ENCODE data around the gene CELA2B.

DNA sequence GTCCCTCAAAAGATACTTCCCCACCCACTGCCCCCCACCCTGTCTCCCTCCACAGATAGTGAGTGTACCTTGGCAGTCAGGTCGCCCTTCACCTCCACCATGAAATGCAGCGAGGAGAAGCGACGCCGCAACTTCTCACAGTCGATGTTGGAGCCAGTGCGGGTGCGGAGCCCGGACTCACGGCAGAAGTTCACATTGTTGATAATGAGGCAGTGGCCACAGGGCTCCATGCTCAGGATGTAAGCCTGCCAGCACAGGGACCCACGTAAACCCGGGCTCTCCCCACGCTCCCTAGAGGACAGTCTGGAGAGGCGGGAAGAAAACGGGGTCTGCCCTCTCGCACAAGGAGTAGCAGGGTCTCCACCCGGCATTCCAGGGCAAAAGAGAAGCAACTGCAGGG, 30.9 kb downstream of the CELA2B start:
- TF ChIP-seq POLR2A (IDR thresholded peaks at IDR 0.05; ENCODE audit: low read length) (no peak), KDM5A (IDR thresholded peaks at IDR 0.05) (no peak), CHD2 (IDR thresholded peaks at IDR 0.05; ENCODE audit: low read length, partially characterized antibody) (no peak), KDM1A (IDR thresholded peaks at IDR 0.05; ENCODE audit: low read depth) (no peak), ELK1 (IDR thresholded peaks at IDR 0.05; ENCODE audit: low read depth, low read length) (no peak), CBX2 (IDR thresholded peaks at IDR 0.05; ENCODE audit: borderline replicate concordance, low read depth) (no peak), RFX5 (IDR thresholded peaks at IDR 0.05) (no peak), EP300 (IDR thresholded peaks at IDR 0.05) (no peak), JUN (IDR thresholded peaks at IDR 0.05) (no peak), MAX (IDR thresholded peaks at IDR 0.05) (no peak)
- TF ChIP-seq, protein P1, sequence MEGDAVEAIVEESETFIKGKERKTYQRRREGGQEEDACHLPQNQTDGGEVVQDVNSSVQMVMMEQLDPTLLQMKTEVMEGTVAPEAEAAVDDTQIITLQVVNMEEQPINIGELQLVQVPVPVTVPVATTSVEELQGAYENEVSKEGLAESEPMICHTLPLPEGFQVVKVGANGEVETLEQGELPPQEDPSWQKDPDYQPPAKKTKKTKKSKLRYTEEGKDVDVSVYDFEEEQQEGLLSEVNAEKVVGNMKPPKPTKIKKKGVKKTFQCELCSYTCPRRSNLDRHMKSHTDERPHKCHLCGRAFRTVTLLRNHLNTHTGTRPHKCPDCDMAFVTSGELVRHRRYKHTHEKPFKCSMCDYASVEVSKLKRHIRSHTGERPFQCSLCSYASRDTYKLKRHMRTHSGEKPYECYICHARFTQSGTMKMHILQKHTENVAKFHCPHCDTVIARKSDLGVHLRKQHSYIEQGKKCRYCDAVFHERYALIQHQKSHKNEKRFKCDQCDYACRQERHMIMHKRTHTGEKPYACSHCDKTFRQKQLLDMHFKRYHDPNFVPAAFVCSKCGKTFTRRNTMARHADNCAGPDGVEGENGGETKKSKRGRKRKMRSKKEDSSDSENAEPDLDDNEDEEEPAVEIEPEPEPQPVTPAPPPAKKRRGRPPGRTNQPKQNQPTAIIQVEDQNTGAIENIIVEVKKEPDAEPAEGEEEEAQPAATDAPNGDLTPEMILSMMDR (IDR thresholded peaks at IDR 0.05): no peak
- TF ChIP-seq, protein P2, sequence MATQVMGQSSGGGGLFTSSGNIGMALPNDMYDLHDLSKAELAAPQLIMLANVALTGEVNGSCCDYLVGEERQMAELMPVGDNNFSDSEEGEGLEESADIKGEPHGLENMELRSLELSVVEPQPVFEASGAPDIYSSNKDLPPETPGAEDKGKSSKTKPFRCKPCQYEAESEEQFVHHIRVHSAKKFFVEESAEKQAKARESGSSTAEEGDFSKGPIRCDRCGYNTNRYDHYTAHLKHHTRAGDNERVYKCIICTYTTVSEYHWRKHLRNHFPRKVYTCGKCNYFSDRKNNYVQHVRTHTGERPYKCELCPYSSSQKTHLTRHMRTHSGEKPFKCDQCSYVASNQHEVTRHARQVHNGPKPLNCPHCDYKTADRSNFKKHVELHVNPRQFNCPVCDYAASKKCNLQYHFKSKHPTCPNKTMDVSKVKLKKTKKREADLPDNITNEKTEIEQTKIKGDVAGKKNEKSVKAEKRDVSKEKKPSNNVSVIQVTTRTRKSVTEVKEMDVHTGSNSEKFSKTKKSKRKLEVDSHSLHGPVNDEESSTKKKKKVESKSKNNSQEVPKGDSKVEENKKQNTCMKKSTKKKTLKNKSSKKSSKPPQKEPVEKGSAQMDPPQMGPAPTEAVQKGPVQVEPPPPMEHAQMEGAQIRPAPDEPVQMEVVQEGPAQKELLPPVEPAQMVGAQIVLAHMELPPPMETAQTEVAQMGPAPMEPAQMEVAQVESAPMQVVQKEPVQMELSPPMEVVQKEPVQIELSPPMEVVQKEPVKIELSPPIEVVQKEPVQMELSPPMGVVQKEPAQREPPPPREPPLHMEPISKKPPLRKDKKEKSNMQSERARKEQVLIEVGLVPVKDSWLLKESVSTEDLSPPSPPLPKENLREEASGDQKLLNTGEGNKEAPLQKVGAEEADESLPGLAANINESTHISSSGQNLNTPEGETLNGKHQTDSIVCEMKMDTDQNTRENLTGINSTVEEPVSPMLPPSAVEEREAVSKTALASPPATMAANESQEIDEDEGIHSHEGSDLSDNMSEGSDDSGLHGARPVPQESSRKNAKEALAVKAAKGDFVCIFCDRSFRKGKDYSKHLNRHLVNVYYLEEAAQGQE (IDR thresholded peaks at IDR 0.05): no peak
- TF ChIP-seq, protein P3, sequence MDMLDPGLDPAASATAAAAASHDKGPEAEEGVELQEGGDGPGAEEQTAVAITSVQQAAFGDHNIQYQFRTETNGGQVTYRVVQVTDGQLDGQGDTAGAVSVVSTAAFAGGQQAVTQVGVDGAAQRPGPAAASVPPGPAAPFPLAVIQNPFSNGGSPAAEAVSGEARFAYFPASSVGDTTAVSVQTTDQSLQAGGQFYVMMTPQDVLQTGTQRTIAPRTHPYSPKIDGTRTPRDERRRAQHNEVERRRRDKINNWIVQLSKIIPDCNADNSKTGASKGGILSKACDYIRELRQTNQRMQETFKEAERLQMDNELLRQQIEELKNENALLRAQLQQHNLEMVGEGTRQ (IDR thresholded peaks at IDR 0.05): no peak

Data from A549 (cell line).